ENCODE measurements around the gene PPP2R5E. TPM values are rescaled to one million over a fixed set of nuclear protein-coding genes. Genes with fewer than 3 reads are reported as not detected.

The PPP2R5E gene
- total RNA-seq, 1 experiment from 2014 or later: 47.2 TPM

- DNase-seq (ENCODE audit: low read depth, low spot score) (no peak), ATAC-seq (no peak)
- CTCF ChIA-PET: no interaction called here
- H3K36me3 ChIP-seq (ENCODE audit: control insufficient read depth, insufficient read depth, low read length): peaks cover 9% of the 10 kb centered on the region; the same call in 1 of the 2 replicates
- POLR2A ChIA-PET: no interaction called here
- H3K4me3 ChIP-seq (ENCODE audit: low read depth in 2 of 2, low read length in 2 of 2): no peak overlapping the region
- no peaks in the 10 kb centered on the region for H3K27me3 ChIP-seq (ENCODE audit: control insufficient read depth, insufficient read depth, low read length)
- no peaks in the 10 kb centered on the region for H3K9me3 ChIP-seq (ENCODE audit: control insufficient read depth, insufficient read depth, low read depth, low read length)
- TF ChIP-seq SIN3A (IDR thresholded peaks at IDR 0.05; ENCODE audit: borderline replicate concordance, insufficient read depth, low read depth, low read length) (no peak), REST (IDR thresholded peaks at IDR 0.05; ENCODE audit: insufficient read depth in 1 of 2, low read depth in 2 of 2, low read length in 1 of 2) (no peak), TCF7L2 (IDR thresholded peaks at IDR 0.05; ENCODE audit: low read depth, low read length) (no peak), CTCF (IDR thresholded peaks at IDR 0.05) (no peak), POLR2AphosphoS5 (IDR thresholded peaks at IDR 0.05; ENCODE audit: low read depth, low read length) (no peak)
- intact Hi-C loops (cut with micrococcal nuclease; ENCODE audit: unreplicated experiment): loop anchor here (10.0 kb wide), 1 partner anchor 152 kb away; the partner anchor contains the start of gene PPP2R5E
- no peak overlapping the region for H3K27ac ChIP-seq (ENCODE audit: low read length)
- no peaks in the 10 kb centered on the region for H3K4me1 ChIP-seq (ENCODE audit: control insufficient read depth, insufficient read depth, low read length)
- in situ Hi-C loops (cut with HindIII; ENCODE audit: low pct_unique_long_range_greater_than_20kb, low sequenced_read_pairs): no loop called here
- BruUV-seq (replicated peaks): no TSS peak
These were observed 150.2 kb downstream of the PPP2R5E start for GRCh38 chr14:63393012-63393411.

- CTCF ChIA-PET: no interaction called here
- Histone ChIP-seq H3K4me3 (ENCODE audit: low read depth in 2 of 2, low read length in 2 of 2) (no peak overlapping the region), H3K27ac (ENCODE audit: low read length) (no peak overlapping the region), H3K36me3 (ENCODE audit: control insufficient read depth, insufficient read depth, low read length) (peaks cover 14% of the 10 kb centered on the region; the same call in 1 of the 2 replicates), H3K4me1 (ENCODE audit: control insufficient read depth, insufficient read depth, low read length) (no peaks in the 10 kb centered on the region), H3K9me3 (ENCODE audit: control insufficient read depth, insufficient read depth, low read depth, low read length) (no peaks in the 10 kb centered on the region), H3K27me3 (ENCODE audit: control insufficient read depth, insufficient read depth, low read length) (no peaks in the 10 kb centered on the region)
- no peak for DNase-seq (ENCODE audit: low read depth, low spot score)
- intact Hi-C loops (cut with micrococcal nuclease; ENCODE audit: unreplicated experiment): loop anchor here (10.0 kb wide), 1 partner anchor 153 kb away; the partner anchor contains the start of gene PPP2R5E
- POLR2A ChIA-PET: no interaction called here
- ATAC-seq: no peak
- in situ Hi-C loops (cut with HindIII; ENCODE audit: low pct_unique_long_range_greater_than_20kb, low sequenced_read_pairs): no loop called here
- TF ChIP-seq POLR2AphosphoS5 (IDR thresholded peaks at IDR 0.05; ENCODE audit: low read depth, low read length) (no peak), REST (IDR thresholded peaks at IDR 0.05; ENCODE audit: insufficient read depth in 1 of 2, low read depth in 2 of 2, low read length in 1 of 2) (no peak), CTCF (IDR thresholded peaks at IDR 0.05) (no peak), SIN3A (IDR thresholded peaks at IDR 0.05; ENCODE audit: borderline replicate concordance, insufficient read depth, low read depth, low read length) (no peak), TCF7L2 (IDR thresholded peaks at IDR 0.05; ENCODE audit: low read depth, low read length) (no peak)
- no TSS peak for BruUV-seq (replicated peaks)
These were observed 150.9 kb downstream of the PPP2R5E start for GRCh38 chr14:63392236-63392635.
